ENCODE measurements around the gene DCAF7.

The DCAF7 gene

GRCh38 chr17:63623786-63624530 is 73.7 kb downstream of the DCAF7 start:
- H3K4me3 ChIP-seq (ENCODE audit: control insufficient read depth, low read depth, low read length), result peak overlapping the region; percentile 76
- DNase-seq (ENCODE audit: low read depth), result no peak
- TF ChIP-seq CTCF (IDR thresholded peaks at IDR 0.05; ENCODE audit: control insufficient read depth, insufficient read depth, low read depth, low read length, missing control alignments), result no peak

- no peak for DNase-seq (ENCODE audit: low read depth)
- no peak overlapping the region for H3K4me3 ChIP-seq (ENCODE audit: control insufficient read depth, low read depth, low read length)
- no peak for TF ChIP-seq CTCF (IDR thresholded peaks at IDR 0.05; ENCODE audit: control insufficient read depth, insufficient read depth, low read depth, low read length, missing control alignments)
These were observed 74.2 kb downstream of the DCAF7 start for GRCh38 chr17:63624531-63624880.

- no peak overlapping the region for H3K4me3 ChIP-seq (ENCODE audit: control insufficient read depth, low read depth, low read length)
- TF ChIP-seq CTCF (IDR thresholded peaks at IDR 0.05; ENCODE audit: control insufficient read depth, insufficient read depth, low read depth, low read length, missing control alignments), result no peak
- no peak for DNase-seq (ENCODE audit: low read depth)
These were observed 76.4 kb downstream of the DCAF7 start for GRCh38 chr17:63626551-63627180.

GRCh38 chr17:63629627-63630026 is 79.3 kb downstream of the DCAF7 start:
- no peak for TF ChIP-seq CTCF (IDR thresholded peaks at IDR 0.05; ENCODE audit: control insufficient read depth, insufficient read depth, low read depth, low read length, missing control alignments)
- DNase-seq (ENCODE audit: low read depth), result no peak
- no peak overlapping the region for H3K4me3 ChIP-seq (ENCODE audit: control insufficient read depth, low read depth, low read length)

GRCh38 chr17:63631062-63631461 is 80.8 kb downstream of the DCAF7 start:
- DNase-seq (ENCODE audit: low read depth), result no peak
- TF ChIP-seq CTCF (IDR thresholded peaks at IDR 0.05; ENCODE audit: control insufficient read depth, insufficient read depth, low read depth, low read length, missing control alignments), result no peak
- H3K4me3 ChIP-seq (ENCODE audit: control insufficient read depth, low read depth, low read length), result no peak overlapping the region

- no peak overlapping the region for H3K4me3 ChIP-seq (ENCODE audit: control insufficient read depth, low read depth, low read length)
- no peak for TF ChIP-seq CTCF (IDR thresholded peaks at IDR 0.05; ENCODE audit: control insufficient read depth, insufficient read depth, low read depth, low read length, missing control alignments)
These were observed 81.3 kb downstream of the DCAF7 start for GRCh38 chr17:63631626-63632025.

More at GRCh38 chr17:63631626-63632025, 81.3 kb downstream of the DCAF7 start:
- no peak for DNase-seq (ENCODE audit: low read depth)
